Neural progenitor cell (in vitro differentiated cells): Measurements from ENCODE around the gene DOCK4.

ENCODE experiments used
- CTCF ChIP-seq: fragments of 200-600 bp; sonication (generic); IDR thresholded peaks from 2 replicates; pipeline ENCODE4 v1.5.1; 2017; ENCODE audit warnings: antibody characterized with exemption, mild to moderate bottlenecking
- EZH2phosphoT487 ChIP-seq: fragments of 200-600 bp; sonication (generic); IDR thresholded peaks from 2 replicates; pipeline ENCODE4 v1.6.1; 2017; ENCODE audit warnings: antibody characterized with exemption

DNA sequence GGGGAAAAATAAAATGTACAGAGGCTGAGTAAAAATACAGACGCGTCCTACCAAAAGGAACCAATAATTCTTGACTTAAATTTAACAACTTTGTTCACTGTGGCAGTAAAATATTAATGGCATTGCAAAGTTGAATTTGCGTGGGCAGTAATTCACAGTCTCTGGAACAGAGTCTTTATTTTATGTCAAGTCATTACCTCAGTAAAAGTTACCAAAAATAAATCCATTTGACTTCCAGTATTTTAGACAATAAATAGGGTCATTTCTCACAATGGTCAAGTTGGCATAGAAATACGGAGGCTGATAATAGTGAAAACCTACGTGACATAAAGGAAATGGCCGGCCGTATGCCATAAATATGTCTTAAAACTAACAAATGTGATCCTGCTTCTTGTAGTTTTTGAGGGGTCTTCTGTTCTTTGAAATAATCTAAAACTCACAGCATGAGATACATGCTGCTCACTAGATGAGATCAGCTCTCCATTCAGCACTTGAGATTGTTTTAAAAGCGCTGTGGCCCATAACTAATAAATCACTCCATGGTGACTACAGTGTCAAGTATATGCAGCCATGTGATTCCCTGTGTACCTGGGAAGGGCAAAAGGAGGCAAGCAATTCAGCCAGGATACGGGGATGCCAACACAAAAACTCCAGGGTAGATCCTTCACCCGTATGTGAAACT lies 75.3 kb downstream of the DOCK4 start:
- TF ChIP-seq CTCF (no peak), EZH2phosphoT487 (no peak)
